HepG2 (cell line): ENCODE results near the gene CNOT8. TPM values are rescaled to one million over a fixed set of nuclear protein-coding genes. Genes with fewer than 3 reads are reported as not detected.

Experiments
- IRF9 ChIP-seq: sonication (generic); formaldehyde crosslinking; IDR thresholded peaks from 2 replicates; pipeline ENCODE4 v1.8.0; 2022; ENCODE audit warnings: missing genetic modification reagents, mild to moderate bottlenecking, borderline replicate concordance
- ISL2 ChIP-seq: sonication (generic); formaldehyde crosslinking; IDR thresholded peaks from 2 replicates; pipeline ENCODE4 v1.5.0; 2020; ENCODE audit warnings: missing genetic modification reagents
- ISX ChIP-seq: sonication (generic); formaldehyde crosslinking; conservative IDR thresholded peaks from 2 replicates; pipeline ENCODE4 v1.5.0; 2020; ENCODE audit warnings: missing genetic modification reagents
- MIER3 ChIP-seq: IDR thresholded peaks from 2 replicates; pipeline ENCODE4 v1.6.1; 2016; ENCODE audit warnings: missing compliant biosample characterization, borderline replicate concordance
- NFE2 ChIP-seq: sonication (generic); formaldehyde crosslinking; IDR thresholded peaks from 2 replicates; pipeline ENCODE4 v1.4.0; 2020; ENCODE audit warnings: missing genetic modification reagents
- ONECUT2 ChIP-seq: sonication (generic); formaldehyde crosslinking; IDR thresholded peaks from 2 replicates; pipeline ENCODE4 v1.4.0; 2020; ENCODE audit warnings: missing genetic modification reagents
- SETDB1 ChIP-seq: sonication (generic); formaldehyde crosslinking; IDR thresholded peaks from 2 replicates; pipeline ENCODE4 v1.5.1; 2020; ENCODE audit warnings: missing genetic modification reagents, mild to moderate bottlenecking, borderline replicate concordance
- TFAP4 ChIP-seq: sonication (generic); IDR thresholded peaks from 2 replicates; pipeline ENCODE4 v1.6.1; 2016; ENCODE audit warnings: low read depth, borderline replicate concordance
- THAP11 ChIP-seq: IDR thresholded peaks from 2 replicates; pipeline ENCODE4 v1.6.1; 2016; ENCODE audit warnings: missing biosample characterization, missing genetic modification reagents
- ZFX ChIP-seq: sonication (generic); formaldehyde crosslinking; IDR thresholded peaks from 2 replicates; pipeline ENCODE4 v1.4.0; 2020; ENCODE audit warnings: mild to moderate bottlenecking, low read depth, missing genetic modification reagents, moderate library complexity
- ZNF235 ChIP-seq: sonication (generic); formaldehyde crosslinking; IDR thresholded peaks from 2 replicates; pipeline ENCODE4 v1.8.1; 2023; ENCODE audit warnings: mild to moderate bottlenecking, missing genetic modification reagents, borderline replicate concordance
- ZNF24 ChIP-seq: fragments of 450-650 bp; IDR thresholded peaks from 2 replicates; pipeline ENCODE4 v1.6.1; 2017; ENCODE audit warnings: antibody characterized with exemption, mild to moderate bottlenecking
- ZNF263 ChIP-seq: sonication (generic); formaldehyde crosslinking; IDR thresholded peaks from 2 replicates; pipeline ENCODE4 v1.4.0; 2020; ENCODE audit warnings: missing genetic modification reagents
- ZNF431 ChIP-seq: sonication (generic); formaldehyde crosslinking; IDR thresholded peaks from 2 replicates; pipeline ENCODE4 v1.9.0; 2022; ENCODE audit warnings: missing genetic modification reagents, low read depth, mild to moderate bottlenecking, borderline replicate concordance
- ZNF446 ChIP-seq: sonication (generic); formaldehyde crosslinking; IDR thresholded peaks from 2 replicates; pipeline ENCODE4 v1.5.0; 2020; ENCODE audit warnings: mild to moderate bottlenecking, missing genetic modification reagents
- ZNF468 ChIP-seq: sonication (generic); formaldehyde crosslinking; IDR thresholded peaks from 2 replicates; pipeline ENCODE4 v1.8.0; 2022; ENCODE audit warnings: mild to moderate bottlenecking, moderate library complexity, missing genetic modification reagents
- ZNF572 ChIP-seq: sonication (generic); formaldehyde crosslinking; IDR thresholded peaks from 2 replicates; pipeline ENCODE4 v1.5.1; 2020; ENCODE audit warnings: mild to moderate bottlenecking, missing genetic modification reagents
- ZNF678 ChIP-seq: sonication (generic); formaldehyde crosslinking; IDR thresholded peaks from 2 replicates; pipeline ENCODE4 v1.4.0; 2020; ENCODE audit warnings: mild to moderate bottlenecking, missing genetic modification reagents
- ZNF766 ChIP-seq: sonication (generic); formaldehyde crosslinking; IDR thresholded peaks from 2 replicates; pipeline ENCODE4 v1.5.0; 2020; ENCODE audit warnings: missing genetic modification reagents, borderline replicate concordance
- ZNF768 ChIP-seq: sonication (generic); formaldehyde crosslinking; IDR thresholded peaks from 2 replicates; pipeline ENCODE4 v1.4.0; 2020; ENCODE audit warnings: missing genetic modification reagents
- polyA plus RNA-seq, 8 experiments: library from polyadenylated mRNA; depleted of rRNA in 3 of 8; stranded (reverse) in 7 of 8; unstranded in 1 of 8; fragments of >200 nt; fragmentation: Illumina TruSeq in 4 of 8; extraction: Trizol in 4 of 8; gene quantifications; 2 replicates each; pipeline versions ENCODE4 v1.2.1 to v1.2.3, GENCODE V29; 2011 to 2016; ENCODE audit warnings: low read depth in 4 of 8, missing spikeins in 1 of 8, mixed read lengths in 1 of 8; ENCODE audit not compliant: insufficient read depth in 1 of 8
- total RNA-seq, 5 experiments: library from RNA; depleted of rRNA; stranded (reverse); fragments of >200 nt; fragmentation: Illumina TruSeq; extraction: Trizol; gene quantifications; 2 replicates each; pipeline ENCODE4 v1.2.3, GENCODE V29; 2016; ENCODE audit warnings: low read depth in 1 of 5
- TF ChIP-seq, protein P1 (sequence below): sonication (generic); formaldehyde crosslinking; IDR thresholded peaks from 2 replicates; pipeline ENCODE4 v1.5.1; 2020; ENCODE audit warnings: missing genetic modification reagents, mild to moderate bottlenecking, borderline replicate concordance
- TF ChIP-seq, protein P2 (sequence below): sonication (generic); formaldehyde crosslinking; IDR thresholded peaks from 2 replicates; pipeline ENCODE4 v1.5.0; 2020; ENCODE audit warnings: missing genetic modification reagents
- TF ChIP-seq, protein P3 (sequence below): sonication (generic); formaldehyde crosslinking; IDR thresholded peaks from 2 replicates; pipeline ENCODE4 v1.4.0; 2020; ENCODE audit warnings: missing genetic modification reagents

CNOT8 gene
- total and polyA plus RNA-seq, 2 of the 13 experiments (the other 11 are each of a cell fraction or from before 2014, with no cell fraction given): 37.1 to 74.9 TPM

- no peak for TF ChIP-seq NFE2 (CRISPR knock-in tag)
- TF ChIP-seq THAP11 (CRISPR knock-in tag): no peak; the same call in 1 of the 2 replicates
- no peak for TF ChIP-seq ZNF678 (CRISPR knock-in tag)
- TF ChIP-seq ZNF468 (CRISPR knock-in tag): no peak
- TF ChIP-seq SETDB1: no peak
- TF ChIP-seq ZNF431 (CRISPR knock-in tag): no peak
- peak; percentile 86; the same call in 1 of the 2 replicates for TF ChIP-seq ZNF235 (CRISPR knock-in tag)
- TF ChIP-seq ZNF572 (CRISPR knock-in tag): no peak
- peak; percentile 56; the same call in 1 of the 2 replicates for TF ChIP-seq ZNF768 (CRISPR knock-in tag)
- TF ChIP-seq ZNF263: 0 out of 2 replicates have a peak, but pooled peaks have one; percentile 17
- TF ChIP-seq, protein P1, sequence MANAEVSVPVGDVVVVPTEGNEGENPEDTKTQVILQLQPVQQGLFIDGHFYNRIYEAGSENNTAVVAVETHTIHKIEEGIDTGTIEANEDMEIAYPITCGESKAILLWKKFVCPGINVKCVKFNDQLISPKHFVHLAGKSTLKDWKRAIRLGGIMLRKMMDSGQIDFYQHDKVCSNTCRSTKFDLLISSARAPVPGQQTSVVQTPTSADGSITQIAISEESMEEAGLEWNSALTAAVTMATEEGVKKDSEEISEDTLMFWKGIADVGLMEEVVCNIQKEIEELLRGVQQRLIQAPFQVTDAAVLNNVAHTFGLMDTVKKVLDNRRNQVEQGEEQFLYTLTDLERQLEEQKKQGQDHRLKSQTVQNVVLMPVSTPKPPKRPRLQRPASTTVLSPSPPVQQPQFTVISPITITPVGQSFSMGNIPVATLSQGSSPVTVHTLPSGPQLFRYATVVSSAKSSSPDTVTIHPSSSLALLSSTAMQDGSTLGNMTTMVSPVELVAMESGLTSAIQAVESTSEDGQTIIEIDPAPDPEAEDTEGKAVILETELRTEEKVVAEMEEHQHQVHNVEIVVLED (CRISPR knock-in tag): no peak
- TF ChIP-seq ISX (CRISPR knock-in tag): no peak
- TF ChIP-seq ZNF446 (CRISPR knock-in tag): no peak; the same call in 1 of the 2 replicates
- no peak; the same call in 1 of the 2 replicates for TF ChIP-seq MIER3 (CRISPR knock-in tag)
- TF ChIP-seq, protein P2, sequence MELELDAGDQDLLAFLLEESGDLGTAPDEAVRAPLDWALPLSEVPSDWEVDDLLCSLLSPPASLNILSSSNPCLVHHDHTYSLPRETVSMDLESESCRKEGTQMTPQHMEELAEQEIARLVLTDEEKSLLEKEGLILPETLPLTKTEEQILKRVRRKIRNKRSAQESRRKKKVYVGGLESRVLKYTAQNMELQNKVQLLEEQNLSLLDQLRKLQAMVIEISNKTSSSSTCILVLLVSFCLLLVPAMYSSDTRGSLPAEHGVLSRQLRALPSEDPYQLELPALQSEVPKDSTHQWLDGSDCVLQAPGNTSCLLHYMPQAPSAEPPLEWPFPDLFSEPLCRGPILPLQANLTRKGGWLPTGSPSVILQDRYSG (CRISPR knock-in tag): no peak
- peak; percentile 63 for TF ChIP-seq ISL2 (CRISPR knock-in tag)
- no peak for TF ChIP-seq ONECUT2 (CRISPR knock-in tag)
- TF ChIP-seq IRF9 (CRISPR knock-in tag): peak; percentile 77; the same call in 1 of the 2 replicates
- TF ChIP-seq, protein P3, sequence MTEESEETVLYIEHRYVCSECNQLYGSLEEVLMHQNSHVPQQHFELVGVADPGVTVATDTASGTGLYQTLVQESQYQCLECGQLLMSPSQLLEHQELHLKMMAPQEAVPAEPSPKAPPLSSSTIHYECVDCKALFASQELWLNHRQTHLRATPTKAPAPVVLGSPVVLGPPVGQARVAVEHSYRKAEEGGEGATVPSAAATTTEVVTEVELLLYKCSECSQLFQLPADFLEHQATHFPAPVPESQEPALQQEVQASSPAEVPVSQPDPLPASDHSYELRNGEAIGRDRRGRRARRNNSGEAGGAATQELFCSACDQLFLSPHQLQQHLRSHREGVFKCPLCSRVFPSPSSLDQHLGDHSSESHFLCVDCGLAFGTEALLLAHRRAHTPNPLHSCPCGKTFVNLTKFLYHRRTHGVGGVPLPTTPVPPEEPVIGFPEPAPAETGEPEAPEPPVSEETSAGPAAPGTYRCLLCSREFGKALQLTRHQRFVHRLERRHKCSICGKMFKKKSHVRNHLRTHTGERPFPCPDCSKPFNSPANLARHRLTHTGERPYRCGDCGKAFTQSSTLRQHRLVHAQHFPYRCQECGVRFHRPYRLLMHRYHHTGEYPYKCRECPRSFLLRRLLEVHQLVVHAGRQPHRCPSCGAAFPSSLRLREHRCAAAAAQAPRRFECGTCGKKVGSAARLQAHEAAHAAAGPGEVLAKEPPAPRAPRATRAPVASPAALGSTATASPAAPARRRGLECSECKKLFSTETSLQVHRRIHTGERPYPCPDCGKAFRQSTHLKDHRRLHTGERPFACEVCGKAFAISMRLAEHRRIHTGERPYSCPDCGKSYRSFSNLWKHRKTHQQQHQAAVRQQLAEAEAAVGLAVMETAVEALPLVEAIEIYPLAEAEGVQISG (CRISPR knock-in tag): peak; percentile 69
- peak; percentile 19; the same call in 1 of the 2 replicates for TF ChIP-seq ZNF766
- no peak for TF ChIP-seq ZNF24
- peak; percentile 35; the same call in 1 of the 2 replicates for TF ChIP-seq ZFX
- TF ChIP-seq TFAP4: peak; percentile 82
These were observed 714 bp upstream of the CNOT8 start (continued) for GRCh38 chr5:154857530-154858296.
